IMR-90 (cell line): Measurements from ENCODE around the gene GRSF1. TPM values are rescaled to one million over a fixed set of nuclear protein-coding genes. Genes with fewer than 3 reads are reported as not detected.

Experiments used
- ATAC-seq: fragments of 200-7000 bp; cut with Tn5 transposase; 2 replicates; pipeline ENCODE4 v1.9.1; 2020; ENCODE audit warnings: low read depth, mild to moderate bottlenecking, moderate library complexity
- BruUV-seq: library from RNA; stranded (reverse); fragments of 400-500 nt; replicated peaks from 2 replicates; lab custom pipeline; 2021; lab: Mats Ljungman, UMichigan
- CTCF ChIA-PET: fragments of 300-600 bp; formaldehyde crosslinking; extraction: SDS; loops from one replicate; lab custom pipeline; 2021; ENCODE audit warnings: antibody characterized with exemption; lab: Yijun Ruan, JAX
- POLR2A ChIA-PET: fragments of 300-600 bp; sonication (Branson Sonifier 250); formaldehyde crosslinking; loops from one replicate; lab custom pipeline; 2022; ENCODE audit warnings: antibody characterized with exemption; ENCODE audit not compliant: unreplicated experiment; lab: Charles Lee
- DNase-seq: peaks from one replicate; pipeline ENCODE4 v3.0.0; 2013
- H2AFZ ChIP-seq: replicated peaks from 2 replicates; pipeline ENCODE3; 2013; ENCODE audit warnings: low read length, mild to moderate bottlenecking; ENCODE audit not compliant: poor library complexity
- H2AK5ac ChIP-seq: 2 replicates; pipeline ENCODE4 v1.6.1; 2013; ENCODE audit warnings: low read depth, low read length, inconsistent platforms
- H2AK9ac ChIP-seq: replicated peaks from 2 replicates; pipeline ENCODE3; 2013; ENCODE audit warnings: mild to moderate bottlenecking, low read depth, low read length, moderate library complexity; ENCODE audit not compliant: poor library complexity
- H2BK120ac ChIP-seq: 2 replicates; pipeline ENCODE4 v1.6.1; 2013; ENCODE audit warnings: low read depth, low read length, inconsistent platforms
- H2BK15ac ChIP-seq: 3 replicates; pipeline ENCODE4 v1.6.1; 2013; ENCODE audit warnings: low read depth, low read length, inconsistent platforms
- H2BK20ac ChIP-seq: 2 replicates; pipeline ENCODE4 v1.6.1; 2013; ENCODE audit warnings: low read depth, mild to moderate bottlenecking, inconsistent platforms, low read length, moderate library complexity
- H2BK5ac ChIP-seq: 2 replicates; pipeline ENCODE4 v1.6.1; 2013; ENCODE audit warnings: mild to moderate bottlenecking, low read depth, low read length, inconsistent platforms; ENCODE audit not compliant: poor library complexity, severe bottlenecking
- H3K14ac ChIP-seq: replicated peaks from 2 replicates; pipeline ENCODE4 v1.6.1; 2013; ENCODE audit warnings: low read depth, low read length, inconsistent platforms
- H3K18ac ChIP-seq: 2 replicates; pipeline ENCODE4 v1.6.1; 2013; ENCODE audit warnings: low read depth, low read length, control low read depth
- H3K23ac ChIP-seq: 2 replicates; pipeline ENCODE4 v1.6.1; 2013; ENCODE audit warnings: low read depth, low read length, inconsistent platforms
- H3K27ac ChIP-seq: 2 replicates; pipeline ENCODE4 v1.5.1; 2013; ENCODE audit warnings: mild to moderate bottlenecking, control low read depth, low read length; ENCODE audit not compliant: insufficient read depth
- H3K27me3 ChIP-seq: 2 replicates; pipeline ENCODE4 v1.6.1; 2013; ENCODE audit warnings: low read length; ENCODE audit not compliant: control insufficient read depth, insufficient read depth
- H3K36me3 ChIP-seq: 2 replicates; pipeline ENCODE4 v1.6.1; 2013; ENCODE audit warnings: low read length, mixed read lengths; ENCODE audit not compliant: control insufficient read depth, insufficient read depth
- H3K4ac ChIP-seq: 2 replicates; pipeline ENCODE4 v1.6.1; 2013; ENCODE audit warnings: low read depth, low read length, inconsistent platforms
- H3K4me1 ChIP-seq: 2 replicates; pipeline ENCODE4 v1.6.1; 2013; ENCODE audit warnings: low read length, mixed read lengths; ENCODE audit not compliant: control insufficient read depth, insufficient read depth
- H3K4me2 ChIP-seq: 2 replicates; pipeline ENCODE4 v1.6.1; 2013; ENCODE audit warnings: low read depth, mild to moderate bottlenecking, control low read depth, low read length, moderate library complexity
- H3K4me3 ChIP-seq: 2 replicates; pipeline ENCODE4 v1.5.1; 2013; ENCODE audit warnings: low read depth, mild to moderate bottlenecking, control low read depth, low read length, moderate library complexity; ENCODE audit not compliant: insufficient read depth
- H3K56ac ChIP-seq: 2 replicates; pipeline ENCODE4 v1.6.1; 2013; ENCODE audit warnings: low read length, inconsistent platforms; ENCODE audit not compliant: insufficient read depth; ENCODE audit errors: extremely low read depth
- H3K79me1 ChIP-seq, 2 experiments: 2 replicates each; pipeline ENCODE4 v1.6.1; 2013; ENCODE audit warnings: low read length in 2 of 2, inconsistent platforms in 1 of 2, low read depth in 1 of 2
- H3K9ac ChIP-seq: 2 replicates; pipeline ENCODE4 v1.6.1; 2013; ENCODE audit warnings: low read depth, low read length, control low read depth
- H3K9me1 ChIP-seq: 2 replicates; pipeline ENCODE4 v1.6.1; 2013; ENCODE audit warnings: low read length, inconsistent platforms; ENCODE audit not compliant: insufficient read depth
- H3K9me3 ChIP-seq: 2 replicates; pipeline ENCODE4 v1.6.1; 2013; ENCODE audit warnings: low read length; ENCODE audit not compliant: control insufficient read depth, insufficient read depth
- H4K20me1 ChIP-seq: 2 replicates; pipeline ENCODE4 v1.6.1; 2013; ENCODE audit warnings: low read length, inconsistent platforms; ENCODE audit not compliant: insufficient read depth
- H4K5ac ChIP-seq: 2 replicates; pipeline ENCODE4 v1.6.1; 2013; ENCODE audit warnings: mild to moderate bottlenecking, low read depth, low read length, control low read depth
- H4K8ac ChIP-seq, 2 experiments: 2 replicates each; pipeline ENCODE4 v1.6.1; 2013; ENCODE audit warnings: low read depth in 2 of 2, low read length in 2 of 2, control low read depth in 1 of 2, inconsistent platforms in 1 of 2
- H4K91ac ChIP-seq: 2 replicates; pipeline ENCODE4 v1.6.1; 2013; ENCODE audit warnings: low read depth, low read length, inconsistent platforms; ENCODE audit not compliant: insufficient read depth
- BHLHE40 ChIP-seq: fragments of 150-350 bp; IDR thresholded peaks from 2 replicates; pipeline ENCODE4 v1.6.1; 2016; ENCODE audit warnings: mild to moderate bottlenecking, low read depth, low read length
- CEBPB ChIP-seq: IDR thresholded peaks from 2 replicates; pipeline ENCODE4 v1.6.1; 2012; ENCODE audit warnings: low read depth, low read length, improper control_type of control experiment
- CHD1 ChIP-seq: IDR thresholded peaks from 2 replicates; pipeline ENCODE4 v1.6.1; 2012; ENCODE audit warnings: low read depth, low read length, improper control_type of control experiment
- CTCF ChIP-seq: conservative IDR thresholded peaks from 2 replicates; pipeline ENCODE4 v1.5.1; 2012; ENCODE audit warnings: mild to moderate bottlenecking, low read depth, low read length, improper control_type of control experiment
- ELK1 ChIP-seq: fragments of 150-350 bp; IDR thresholded peaks from 2 replicates; pipeline ENCODE4 v1.6.1; 2016; ENCODE audit warnings: low read depth, mild to moderate bottlenecking, low read length, moderate library complexity, borderline replicate concordance
- FOS ChIP-seq: fragments of 150-350 bp; IDR thresholded peaks from 2 replicates; pipeline ENCODE4 v1.6.1; 2016; ENCODE audit warnings: low read depth, low read length
- MAFK ChIP-seq: IDR thresholded peaks from 2 replicates; pipeline ENCODE4 v1.6.1; 2012; ENCODE audit warnings: low read depth, low read length, improper control_type of control experiment
- MAZ ChIP-seq: IDR thresholded peaks from 2 replicates; pipeline ENCODE4 v1.6.1; 2012; ENCODE audit warnings: low read depth, mild to moderate bottlenecking, low read length, improper control_type of control experiment, moderate library complexity, borderline replicate concordance
- MXI1 ChIP-seq: IDR thresholded peaks from 2 replicates; pipeline ENCODE4 v1.6.1; 2012; ENCODE audit warnings: low read depth, mild to moderate bottlenecking, low read length, moderate library complexity, borderline replicate concordance
- NFE2L2 ChIP-seq: fragments of 150-350 bp; IDR thresholded peaks from 2 replicates; pipeline ENCODE4 v1.6.1; 2016; ENCODE audit warnings: low read depth, mild to moderate bottlenecking, low read length
- POLR2A ChIP-seq: IDR thresholded peaks from 2 replicates; pipeline ENCODE4 v1.6.1; 2012; ENCODE audit warnings: mild to moderate bottlenecking, low read depth, low read length
- RAD21 ChIP-seq: IDR thresholded peaks from 2 replicates; pipeline ENCODE4 v1.6.1; 2012; ENCODE audit warnings: low read length, improper control_type of control experiment
- RCOR1 ChIP-seq: IDR thresholded peaks from 2 replicates; pipeline ENCODE4 v1.6.1; 2012; ENCODE audit warnings: mild to moderate bottlenecking, low read length, improper control_type of control experiment; ENCODE audit not compliant: insufficient replicate concordance
- RFX5 ChIP-seq: IDR thresholded peaks from 2 replicates; pipeline ENCODE4 v1.8.0; 2012; ENCODE audit warnings: low read depth, mild to moderate bottlenecking, low read length, moderate library complexity
- SMC3 ChIP-seq: fragments of 150-350 bp; IDR thresholded peaks from 2 replicates; pipeline ENCODE4 v1.6.1; 2016; ENCODE audit warnings: low read depth, mild to moderate bottlenecking, antibody characterized with exemption, low read length, moderate library complexity
- USF2 ChIP-seq: fragments of 150-350 bp; IDR thresholded peaks from 2 replicates; pipeline ENCODE4 v1.6.1; 2017; ENCODE audit warnings: mild to moderate bottlenecking, antibody characterized with exemption, low read length, low read depth
- WGBS, 2 experiments: methylation state at CpG; one replicate each; pipeline versions ENCODE4 v1.1.5 to v1.1.7; 2013; ENCODE audit warnings: missing lambda C conversion rate in 2 of 2; ENCODE audit not compliant: insufficient read length in 1 of 2; ENCODE audit errors: extremely low coverage in 2 of 2; 5-methylcytosine and 5-hydroxymethylcytosine counted together
- dilution Hi-C: fragments of 300-500 bp; cut with HindIII; formaldehyde crosslinking; loops from one replicate; pipeline ENCODE4 v1.14.3; 2018; ENCODE audit warnings: low sequenced_read_pairs; ENCODE audit not compliant: unreplicated experiment
- in situ Hi-C: fragments of 300-500 bp; cut with MboI; formaldehyde crosslinking; loops from 3 replicates; pipeline ENCODE4 v1.14.3; 2019; ENCODE audit warnings: low sequenced_read_pairs, inconsistent platforms, mixed read lengths
- intact Hi-C: fragments of 100-400 bp; cut with micrococcal nuclease; formaldehyde crosslinking; loops from 2 replicates; pipeline ENCODE4 v1.10.0; 2022
- polyA plus RNA-seq, 3 experiments: library from polyadenylated mRNA; depleted of rRNA; stranded (reverse); fragments of >200 nt; gene quantifications; 2 replicates each; pipeline ENCODE4 v1.2.3, GENCODE V29; 2012; ENCODE audit warnings: low replicate concordance in 1 of 3
- total RNA-seq: library from RNA; depleted of rRNA; stranded (reverse); fragments of >200 nt; gene quantifications from 2 replicates; pipeline ENCODE4 v1.2.3, GENCODE V29; 2012

GRSF1 gene
- total and polyA plus RNA-seq, 2 of the 4 experiments (the other 2 are of a cell fraction): 67.7 to 71.5 TPM

- intact Hi-C loops (no loop called here), in situ Hi-C loops (no loop called here), dilution Hi-C loops (no loop called here)
- BruUV-seq: no TSS peak
- H3K9me3 ChIP-seq: no peaks in the 10 kb centered on the region
- no peak overlapping the region for H2AK9ac ChIP-seq
- no peak overlapping the region for H3K23ac ChIP-seq
- no CpG with 5 or more reads among the region's 4 CpGs for WGBS, 2 experiments
- POLR2A ChIA-PET: no interaction called here
- H2BK20ac ChIP-seq: no peak overlapping the region
- H2BK5ac ChIP-seq: no peak overlapping the region
- H3K4me3 ChIP-seq: no peak overlapping the region
- H3K9me1 ChIP-seq: no peaks in the 10 kb centered on the region
- no peak overlapping the region for H3K56ac ChIP-seq
- no peak for DNase-seq
- no peak overlapping the region for H2BK15ac ChIP-seq
- no peak overlapping the region for H2AK5ac ChIP-seq
- H4K20me1 ChIP-seq: no peaks in the 10 kb centered on the region
- H2BK120ac ChIP-seq: no peak overlapping the region
- H3K4ac ChIP-seq: no peak overlapping the region
- H3K36me3 ChIP-seq: no peaks in the 10 kb centered on the region
- H4K91ac ChIP-seq: no peak overlapping the region
- H3K14ac ChIP-seq: no peak overlapping the region
- no peak overlapping the region for H3K18ac ChIP-seq
- CTCF ChIA-PET: no interaction called here
- H3K4me2 ChIP-seq: no peak overlapping the region
- ATAC-seq: no peak
- no peak overlapping the region for H3K9ac ChIP-seq
- no peaks in the 10 kb centered on the region for H3K79me1 ChIP-seq
- no peaks in the 10 kb centered on the region for H3K27me3 ChIP-seq
- TF ChIP-seq SMC3 (no peak), RCOR1 (no peak), RFX5 (no peak), FOS (no peak), CTCF (no peak), NFE2L2 (no peak), ELK1 (no peak), CHD1 (no peak), MAZ (no peak), POLR2A (no peak), MAFK (no peak), USF2 (no peak), CEBPB (no peak), MXI1 (no peak), BHLHE40 (no peak), RAD21 (no peak)
- H2AFZ ChIP-seq: no peak overlapping the region
- 0 out of 2 replicates have a peak, but pooled peaks cover 5% of the 10 kb centered on the region for H3K4me1 ChIP-seq
- H4K8ac ChIP-seq: no peak overlapping the region
- no peak overlapping the region for H3K27ac ChIP-seq
- H4K5ac ChIP-seq: no peak overlapping the region
Measured at GRCh38 chr4:70858454-70858853, 18.8 kb upstream of the GRSF1 start.
